ENCODE measurements around the gene FAM32A. TPM values are rescaled to one million over a fixed set of nuclear protein-coding genes. Genes with fewer than 3 reads are reported as not detected.

Gene FAM32A
- total and polyA plus RNA-seq, 10 of the 15 experiments (the other 5 are each of a cell fraction or from before 2014, with no cell fraction given) = 33.3 to 116 (median 71.9) TPM

- CTCF ChIA-PET = interaction anchor here (0.7 to 8.2 kb wide), 14 partner anchors 10 to 443 kb away, joined by 3 to 111 read pairs (median 6); partner anchors contain the start of genes FAM32A, RAB8A and TPM4
- no peak for FAIRE-seq
- no peak for DNase-seq (ENCODE audit: low read depth, low spot score)
- Histone ChIP-seq H4K20me1 (ENCODE audit: control insufficient read depth, insufficient read depth) (peaks cover 6% of the 10 kb centered on the region), H3K27ac (ENCODE audit: control insufficient read depth, insufficient read depth) (peak overlapping the region; percentile 99), H3K36me3 (ENCODE audit: control insufficient read depth in 2 of 2, insufficient read depth in 2 of 2, low read length in 1 of 2) (peaks cover 6% of the 10 kb centered on the region in 2 experiments), H3K79me2 (ENCODE audit: control insufficient read depth, insufficient read depth, low read length) (peaks cover 58% of the 10 kb centered on the region), H2AFZ (ENCODE audit: control insufficient read depth, low read depth, low read length) (no peak overlapping the region), H3K9ac (ENCODE audit: control insufficient read depth, insufficient read depth, low read length) (peak overlapping the region; percentile 98), H3K4me3 (peak overlapping the region; percentile 92), H3K9me3 (replicated peaks; ENCODE audit: control insufficient read depth, insufficient read depth, low read length) (no peaks in the 10 kb centered on the region; the same call in 2 of the 3 replicates), H3K27me3 (replicated peaks in 1 of 2; ENCODE audit: control insufficient read depth in 2 of 2, insufficient read depth in 2 of 2, low read length in 1 of 2) (no peaks in the 10 kb centered on the region), H3K4me1 (ENCODE audit: control insufficient read depth, insufficient read depth, low read length) (peaks cover 43% of the 10 kb centered on the region), H3K4me2 (ENCODE audit: control insufficient read depth, insufficient read depth) (peak overlapping the region; percentile 84)
- SMC1A ChIA-PET (ENCODE audit: uncharacterized antibody, unreplicated experiment) = interaction anchor here (0.6 to 9.6 kb wide), 21 partner anchors 9 to 473 kb away, joined by 3 to 135 read pairs (median 5); partner anchors contain the start of genes CIB3, FAM32A and RAB8A
- in situ Hi-C loops (cut with MboI) (no loop called here), intact Hi-C loops (cut with micrococcal nuclease; ENCODE audit: unreplicated experiment) (loop anchor here (5.0 kb wide), 1 partner anchor 443 kb away; no protein-coding TSS in a partner anchor)
- POLR2A ChIA-PET = interaction anchor here (0.6 to 7.2 kb wide), 19 partner anchors 9 to 1763 kb away, joined by 3 to 174 read pairs (median 5); partner anchors contain the start of genes ADGRE5, CIB3, FAM32A and RAB8A
- WGBS (ENCODE audit: insufficient coverage, insufficient replicate concordance, low lambda C conversion rate, missing lambda C conversion rate) = 0% methylated on average over 1 of the region's 1 CpG
- RAD21 ChIA-PET (ENCODE audit: unreplicated experiment) = interaction anchor here (0.9 to 4.0 kb wide), 20 partner anchors 8 to 68 kb away, joined by 3 to 80 read pairs (median 4); partner anchors contain the start of genes AP1M1, FAM32A, RAB8A and TPM4
- no TSS peak for BruUV-seq (replicated peaks)
- ATAC-seq = peak; percentile 8
- no peak for TF ChIP-seq NR2C2 (IDR thresholded peaks at IDR 0.05; ENCODE audit: borderline replicate concordance, control insufficient read depth, insufficient read length, low read depth)
- TF ChIP-seq IRF5 (IDR thresholded peaks at IDR 0.05; ENCODE audit: borderline replicate concordance) = no peak
- TF ChIP-seq ZNF24 (IDR thresholded peaks at IDR 0.05) = no peak
- TF ChIP-seq NR2F1 (conservative IDR thresholded peaks at IDR 0.05) = no peak
- no peak for TF ChIP-seq ZBTB4 (CRISPR knock-in tag; IDR thresholded peaks at IDR 0.05)
- TF ChIP-seq HSF1 (IDR thresholded peaks at IDR 0.05; ENCODE audit: low read depth, low read length) = no peak
- TF ChIP-seq USF1 (IDR thresholded peaks at IDR 0.05; ENCODE audit: borderline replicate concordance, extremely low read length, insufficient read depth, low read depth, low read length) = no peak
- no peak for TF ChIP-seq BMI1 (IDR thresholded peaks at IDR 0.05; ENCODE audit: borderline replicate concordance)
- no peak for TF ChIP-seq ATF7 (IDR thresholded peaks at IDR 0.05; ENCODE audit: low read depth)
- TF ChIP-seq EP300 (IDR thresholded peaks at IDR 0.05; ENCODE audit: borderline replicate concordance in 1 of 2, control insufficient read depth in 1 of 2, low read depth in 2 of 2, low read length in 2 of 2) = no peak
- TF ChIP-seq REST (IDR thresholded peaks at IDR 0.05; ENCODE audit: low read depth, low read length) = no peak
Observed at GRCh38 chr19:16144216-16144581, 41.0 kb upstream of the FAM32A start.
